ENCODE data around the gene TM9SF1. TPM values are rescaled to one million over a fixed set of nuclear protein-coding genes. Genes with fewer than 3 reads are reported as not detected.

TM9SF1 gene
- total and polyA plus RNA-seq, 2 of the 4 experiments (the other 2 are of a cell fraction): 40.4 to 65.6 TPM

DNA sequence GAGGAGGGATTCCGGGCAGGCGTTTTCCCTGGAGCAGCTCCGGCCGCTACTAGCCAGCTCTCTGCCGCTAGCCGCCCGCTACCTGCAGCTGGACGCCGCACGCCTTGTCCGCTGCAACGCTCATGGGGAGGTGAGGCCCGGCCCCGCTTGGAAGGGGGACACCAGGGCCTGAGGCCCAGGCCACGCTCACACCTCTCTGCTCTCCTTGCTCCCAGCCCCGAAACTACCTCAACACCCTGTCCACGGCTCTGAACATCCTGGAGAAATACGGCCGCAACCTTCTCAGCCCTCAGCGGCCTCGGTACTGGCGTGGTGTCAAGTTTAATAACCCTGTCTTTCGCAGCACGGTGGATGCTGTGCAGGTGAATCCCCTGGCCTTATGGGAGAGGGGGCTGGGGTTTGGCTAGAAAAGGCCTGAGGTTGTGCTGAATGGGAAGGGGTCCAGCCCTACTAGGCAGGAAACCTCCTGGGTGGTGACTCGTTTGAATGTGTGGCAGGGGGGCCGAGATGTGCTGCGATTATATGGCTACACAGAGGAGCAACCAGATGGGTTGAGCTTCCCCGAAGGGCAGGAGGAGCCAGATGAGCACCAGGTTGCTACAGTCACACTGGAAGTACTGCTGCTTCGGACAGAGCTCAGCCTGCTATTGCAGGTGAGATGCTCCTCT is 47.3 kb downstream of the TM9SF1 start:
- Histone ChIP-seq H4K20me1 (ENCODE audit: insufficient read depth, low read length) (peaks cover 10% of the 10 kb centered on the region), H4K8ac (ENCODE audit: low read depth in 2 of 2, low read length in 2 of 2) (peak overlapping the region; percentile 50 to 76; a peak in 2 of 4 replicates), H3K9ac (ENCODE audit: low read depth, low read length) (peak overlapping the region; percentile 96), H3K4me2 (ENCODE audit: low read depth, low read length) (peak overlapping the region; percentile 92), H2BK20ac (ENCODE audit: low read depth, low read length) (no peak overlapping the region), H3K4ac (ENCODE audit: low read depth, low read length) (peak overlapping the region; percentile 53), H4K5ac (ENCODE audit: low read depth, low read length) (no peak overlapping the region), H2AK5ac (ENCODE audit: low read depth, low read length) (peak overlapping the region; percentile 82), H3K18ac (ENCODE audit: low read depth, low read length) (no peak overlapping the region), H3K14ac (replicated peaks; ENCODE audit: low read depth, low read length) (peak overlapping the region; percentile 39; the same call in 1 of the 2 replicates), H3K23ac (ENCODE audit: low read depth, low read length) (peak overlapping the region; percentile 52), H3K79me1 (ENCODE audit: low read depth in 1 of 2, low read length in 2 of 2) (peaks cover 35 to 72% of the 10 kb centered on the region in 2 experiments), H2AFZ (replicated peaks; ENCODE audit: low read length, poor library complexity) (peak overlapping the region; percentile 91), H3K27me3 (ENCODE audit: control insufficient read depth, insufficient read depth, low read length) (no peaks in the 10 kb centered on the region), H2BK5ac (ENCODE audit: low read depth, low read length, poor library complexity, severe bottlenecking) (peak overlapping the region; percentile 37), H3K4me3 (ENCODE audit: insufficient read depth, low read depth, low read length) (peak overlapping the region; percentile 73), H4K91ac (ENCODE audit: insufficient read depth, low read depth, low read length) (no peak overlapping the region), H2BK15ac (ENCODE audit: low read depth, low read length) (no peak overlapping the region), H2BK120ac (ENCODE audit: low read depth, low read length) (no peak overlapping the region), H3K56ac (ENCODE audit: extremely low read depth, insufficient read depth, low read length) (no peak overlapping the region; the same call in 1 of the 2 replicates), H3K27ac (ENCODE audit: insufficient read depth, low read length) (peak overlapping the region; percentile 66), H3K36me3 (ENCODE audit: control insufficient read depth, insufficient read depth, low read length) (peaks cover 33% of the 10 kb centered on the region), H3K9me1 (ENCODE audit: insufficient read depth, low read length) (peaks cover 15% of the 10 kb centered on the region), H3K4me1 (ENCODE audit: control insufficient read depth, insufficient read depth, low read length) (peaks cover 9% of the 10 kb centered on the region), H2AK9ac (replicated peaks; ENCODE audit: low read depth, low read length, poor library complexity) (peak overlapping the region; percentile 88), H3K9me3 (ENCODE audit: control insufficient read depth, insufficient read depth, low read length) (no peaks in the 10 kb centered on the region)
- TF ChIP-seq CTCF (conservative IDR thresholded peaks at IDR 0.05; ENCODE audit: low read depth, low read length) (no peak), RAD21 (IDR thresholded peaks at IDR 0.05; ENCODE audit: low read length) (no peak), ELK1 (IDR thresholded peaks at IDR 0.05; ENCODE audit: borderline replicate concordance, low read depth, low read length) (no peak), POLR2A (IDR thresholded peaks at IDR 0.05; ENCODE audit: low read depth, low read length) (no peak), MAZ (IDR thresholded peaks at IDR 0.05; ENCODE audit: borderline replicate concordance, low read depth, low read length) (no peak)
- intact Hi-C loops (cut with micrococcal nuclease) (loop anchor here (2.0 kb wide), 1 partner anchor 149 kb away; no protein-coding TSS in a partner anchor), dilution Hi-C loops (cut with HindIII; ENCODE audit: low sequenced_read_pairs, unreplicated experiment) (no loop called here), in situ Hi-C loops (cut with MboI; ENCODE audit: low sequenced_read_pairs) (loop anchor here (25.0 kb wide), 2 partner anchors 836 to 1061 kb away; partner anchors contain the start of genes ACIN1, BCL2L2, C14orf119 and PABPN1)
- BruUV-seq (replicated peaks): no TSS peak
- no peak for DNase-seq
- POLR2A ChIA-PET (ENCODE audit: unreplicated experiment): no interaction called here
- CTCF ChIA-PET: interaction anchor here (4.3 kb wide), 1 partner anchor 13 kb away, joined by 14 read pairs; the partner anchor contains the start of gene IRF9
- 3% methylated on average over 7 of the region's 29 CpGs; no CpG with 5 or more reads in 1 of the 2 experiments for WGBS, 2 experiments (ENCODE audit: extremely low coverage in 2 of 2, insufficient read length in 1 of 2)
- ATAC-seq (ENCODE audit: low read depth): no peak
